ENCODE measurements around the gene RFX6.

The RFX6 gene

DNA sequence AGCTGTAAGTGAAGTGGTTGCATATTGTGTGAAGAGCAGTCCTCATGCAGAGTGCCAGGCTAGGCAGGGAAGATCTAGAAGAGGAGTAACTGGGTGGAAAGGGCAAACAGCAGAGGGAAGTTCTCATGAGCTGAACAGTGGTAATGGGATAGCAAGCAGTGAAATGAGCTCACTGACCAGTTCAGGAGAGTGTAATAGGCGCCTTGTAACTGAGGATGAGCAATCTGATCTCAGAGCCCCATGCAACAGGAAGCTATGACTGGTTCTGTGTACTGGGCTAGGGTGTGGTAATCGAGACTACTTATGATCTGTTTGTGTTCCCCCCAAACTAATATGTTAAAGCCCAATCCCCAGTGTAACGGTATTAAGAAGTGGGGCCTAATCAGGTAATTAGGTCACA, 98.6 kb downstream of the RFX6 start:
- no peak for TF ChIP-seq CTCF (IDR thresholded peaks at IDR 0.05; ENCODE audit: low read depth, low read length, missing control alignments)
- H3K27ac ChIP-seq: no peak overlapping the region
- DNase-seq: no peak
- no peaks in the 10 kb centered on the region for H3K27me3 ChIP-seq (replicated peaks)
- in situ Hi-C loops (cut with HindIII; ENCODE audit: low pct_ligation_motif_present, low sequenced_read_pairs): no loop called here
- H3K4me3 ChIP-seq (ENCODE audit: low read depth, low read length): no peak overlapping the region
- H3K36me3 ChIP-seq (replicated peaks): no peaks in the 10 kb centered on the region

DNA sequence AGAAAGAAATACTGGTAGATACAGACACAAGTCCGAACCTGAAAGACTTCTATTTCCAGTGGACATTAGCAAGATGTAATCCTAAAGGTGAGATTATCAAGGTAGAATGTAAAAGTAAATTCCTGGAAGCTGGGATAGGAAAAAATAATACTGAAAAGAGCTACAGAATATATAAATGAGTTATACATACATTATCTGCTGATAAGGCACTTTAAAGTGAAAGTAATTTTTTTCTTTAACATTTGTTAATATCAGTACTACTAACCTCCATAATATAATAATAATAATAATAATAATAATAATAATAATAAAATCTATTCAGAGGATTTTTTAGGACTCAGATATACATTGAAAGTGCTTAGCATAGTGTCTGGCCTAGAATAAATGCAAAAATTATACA, 102.5 kb downstream of the RFX6 start:
- in situ Hi-C loops (cut with HindIII; ENCODE audit: low pct_ligation_motif_present, low sequenced_read_pairs): no loop called here
- Histone ChIP-seq H3K4me3 (ENCODE audit: low read depth, low read length) (no peak overlapping the region), H3K27ac (no peak overlapping the region), H3K27me3 (replicated peaks) (no peaks in the 10 kb centered on the region), H3K36me3 (replicated peaks) (no peaks in the 10 kb centered on the region)
- no peak for DNase-seq
- no peak for TF ChIP-seq CTCF (IDR thresholded peaks at IDR 0.05; ENCODE audit: low read depth, low read length, missing control alignments)
